ENCODE data around the gene SUPV3L1. TPM values are rescaled to one million over a fixed set of nuclear protein-coding genes. Genes with fewer than 3 reads are reported as not detected.

SUPV3L1 gene
- total and polyA plus RNA-seq, 9 of the 15 experiments (the other 6 are each of a cell fraction or from before 2014, with no cell fraction given) = 45.2 to 156 (median 92.6) TPM

GRCh38 chr10:69179743-69180524 lies at the start of gene SUPV3L1 (continued):
- TF ChIP-seq, protein P1, sequence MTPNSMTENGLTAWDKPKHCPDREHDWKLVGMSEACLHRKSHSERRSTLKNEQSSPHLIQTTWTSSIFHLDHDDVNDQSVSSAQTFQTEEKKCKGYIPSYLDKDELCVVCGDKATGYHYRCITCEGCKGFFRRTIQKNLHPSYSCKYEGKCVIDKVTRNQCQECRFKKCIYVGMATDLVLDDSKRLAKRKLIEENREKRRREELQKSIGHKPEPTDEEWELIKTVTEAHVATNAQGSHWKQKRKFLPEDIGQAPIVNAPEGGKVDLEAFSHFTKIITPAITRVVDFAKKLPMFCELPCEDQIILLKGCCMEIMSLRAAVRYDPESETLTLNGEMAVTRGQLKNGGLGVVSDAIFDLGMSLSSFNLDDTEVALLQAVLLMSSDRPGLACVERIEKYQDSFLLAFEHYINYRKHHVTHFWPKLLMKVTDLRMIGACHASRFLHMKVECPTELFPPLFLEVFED (CRISPR knock-in tag; conservative IDR thresholded peaks at IDR 0.05) = peak; percentile 93; the same call in 1 of the 2 replicates
- peak; percentile 78 for TF ChIP-seq RB1 (IDR thresholded peaks at IDR 0.05; ENCODE audit: low read depth)
- TF ChIP-seq TEAD4 (IDR thresholded peaks at IDR 0.05; ENCODE audit: low read length) = peak; percentile 38
- TF ChIP-seq TEAD4 (CRISPR knock-in tag; IDR thresholded peaks at IDR 0.05; ENCODE audit: borderline replicate concordance) = no peak; the same call in 1 of the 2 replicates
- peak in 1 of 2 experiments; percentile 88; a peak in 2 of 4 replicates for TF ChIP-seq ZNF639 (CRISPR knock-in tag; conservative IDR thresholded peaks at IDR 0.05 in 1 of 2, IDR thresholded peaks at IDR 0.05 in 1 of 2)
- no peak for TF ChIP-seq ZNF3 (CRISPR knock-in tag; IDR thresholded peaks at IDR 0.05)
- TF ChIP-seq FOSL1 (tag; conservative IDR thresholded peaks at IDR 0.05) = peak; percentile 64; the same call in 1 of the 2 replicates
- TF ChIP-seq ZNF766 (CRISPR knock-in tag; conservative IDR thresholded peaks at IDR 0.05) = peak; percentile 4
- peak; percentile 21; the same call in 1 of the 2 replicates for TF ChIP-seq ZNF311 (CRISPR knock-in tag; IDR thresholded peaks at IDR 0.05)
- TF ChIP-seq ZMIZ1 (IDR thresholded peaks at IDR 0.05; ENCODE audit: low read depth in 2 of 2, low read length in 2 of 2) = peak in 1 of 2 experiments; percentile 68; a peak in 1 of 4 replicates
- no peak for TF ChIP-seq RFX5 (IDR thresholded peaks at IDR 0.05; ENCODE audit: low read depth, low read length)
- peak; percentile 62; the same call in 1 of the 2 replicates for TF ChIP-seq ZNF239 (CRISPR knock-in tag; IDR thresholded peaks at IDR 0.05)
- no peak for TF ChIP-seq RNF219 (CRISPR knock-in tag; IDR thresholded peaks at IDR 0.05)
- peak; percentile 67; the same call in 1 of the 2 replicates for TF ChIP-seq MEF2D (tag; conservative IDR thresholded peaks at IDR 0.05; ENCODE audit: low read depth)
- TF ChIP-seq POLR2B (IDR thresholded peaks at IDR 0.05; ENCODE audit: low read depth, partially characterized antibody) = peak; percentile 64
- TF ChIP-seq TCF7L2 (IDR thresholded peaks at IDR 0.05; ENCODE audit: low read depth, low read length) = no peak

Data from K562 (cell line).